ENCODE measurements around the gene SSH2.

Gene SSH2

GRCh38 chr17:29778956-29779811 is 150.8 kb downstream of the SSH2 start:
- Histone ChIP-seq H4K20me1 (ENCODE audit: insufficient read depth, low read length) (no peaks in the 10 kb centered on the region), H3K79me2 (ENCODE audit: low read length) (no peaks in the 10 kb centered on the region), H3K4me1 (ENCODE audit: low read length) (no peaks in the 10 kb centered on the region), H3K9ac (ENCODE audit: low read length) (no peak overlapping the region), H3K27me3 (replicated peaks; ENCODE audit: insufficient read depth, low read length) (no peaks in the 10 kb centered on the region), H2AFZ (ENCODE audit: low read length) (no peak overlapping the region), H3K4me2 (ENCODE audit: low read depth, low read length) (no peak overlapping the region), H3K36me3 (replicated peaks; ENCODE audit: insufficient read depth, low read length) (no peaks in the 10 kb centered on the region), H3K27ac (ENCODE audit: low read length) (no peak overlapping the region), H3K9me2 (replicated peaks; ENCODE audit: insufficient read depth, low read length) (no peaks in the 10 kb centered on the region), H3F3A (ENCODE audit: insufficient read depth, low read length) (no peaks in the 10 kb centered on the region), H3K4me3 (ENCODE audit: low read length) (no peak overlapping the region), H3K9me3 (replicated peaks; ENCODE audit: insufficient read depth, low read length) (no peaks in the 10 kb centered on the region)
- peak; percentile 59 for DNase-seq
- peak; percentile 74 for TF ChIP-seq CTCF (IDR thresholded peaks at IDR 0.05; ENCODE audit: low read length)
- TF ChIP-seq EZH2phosphoT487 (IDR thresholded peaks at IDR 0.05; ENCODE audit: low read length): no peak
- TF ChIP-seq EZH2 (optimal IDR thresholded peaks at IDR 0.05; ENCODE audit: low read depth, low read length): no peak

GRCh38 chr17:29777663-29778062 is 152.4 kb downstream of the SSH2 start:
- Histone ChIP-seq H3K9me3 (replicated peaks; ENCODE audit: insufficient read depth, low read length) (no peaks in the 10 kb centered on the region), H3K4me3 (ENCODE audit: low read length) (no peak overlapping the region), H3K27ac (ENCODE audit: low read length) (no peak overlapping the region), H3K4me2 (ENCODE audit: low read depth, low read length) (no peak overlapping the region), H3K79me2 (ENCODE audit: low read length) (no peaks in the 10 kb centered on the region), H3K36me3 (replicated peaks; ENCODE audit: insufficient read depth, low read length) (no peaks in the 10 kb centered on the region), H3K4me1 (ENCODE audit: low read length) (no peaks in the 10 kb centered on the region), H3F3A (ENCODE audit: insufficient read depth, low read length) (no peaks in the 10 kb centered on the region), H4K20me1 (ENCODE audit: insufficient read depth, low read length) (no peaks in the 10 kb centered on the region), H3K9me2 (replicated peaks; ENCODE audit: insufficient read depth, low read length) (no peaks in the 10 kb centered on the region), H3K9ac (ENCODE audit: low read length) (no peak overlapping the region), H3K27me3 (replicated peaks; ENCODE audit: insufficient read depth, low read length) (no peaks in the 10 kb centered on the region), H2AFZ (ENCODE audit: low read length) (no peak overlapping the region)
- DNase-seq: no peak
- TF ChIP-seq CTCF (IDR thresholded peaks at IDR 0.05; ENCODE audit: low read length) (no peak), EZH2phosphoT487 (IDR thresholded peaks at IDR 0.05; ENCODE audit: low read length) (no peak), EZH2 (optimal IDR thresholded peaks at IDR 0.05; ENCODE audit: low read depth, low read length) (no peak)

DNA sequence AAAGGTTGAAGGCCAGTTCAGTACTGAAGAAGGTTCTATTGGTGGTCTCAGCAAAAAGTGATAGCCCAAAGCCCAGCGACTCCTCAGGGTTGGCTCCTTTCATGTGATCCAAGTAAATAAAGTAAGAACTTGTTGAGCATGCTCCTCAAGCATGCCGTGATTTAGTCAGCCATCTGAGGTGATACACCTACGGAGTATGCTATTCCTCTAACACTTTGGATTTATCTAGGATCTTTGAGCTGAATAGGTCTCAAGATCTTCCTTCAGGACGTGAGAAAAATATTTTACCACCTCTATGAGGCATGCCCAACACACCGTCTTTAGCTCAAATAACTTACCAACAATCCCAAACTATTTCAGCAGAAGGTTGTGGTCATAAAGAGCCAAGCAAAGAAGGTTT is 154.0 kb downstream of the SSH2 start:
- Histone ChIP-seq H3K36me3 (replicated peaks; ENCODE audit: insufficient read depth, low read length) (no peaks in the 10 kb centered on the region), H3K4me2 (ENCODE audit: low read depth, low read length) (no peak overlapping the region), H3K4me3 (ENCODE audit: low read length) (no peak overlapping the region), H3K9ac (ENCODE audit: low read length) (no peak overlapping the region), H2AFZ (ENCODE audit: low read length) (no peak overlapping the region), H3K27ac (ENCODE audit: low read length) (no peak overlapping the region), H4K20me1 (ENCODE audit: insufficient read depth, low read length) (no peaks in the 10 kb centered on the region), H3K27me3 (replicated peaks; ENCODE audit: insufficient read depth, low read length) (no peaks in the 10 kb centered on the region), H3K4me1 (ENCODE audit: low read length) (no peaks in the 10 kb centered on the region), H3F3A (ENCODE audit: insufficient read depth, low read length) (no peaks in the 10 kb centered on the region), H3K9me2 (replicated peaks; ENCODE audit: insufficient read depth, low read length) (no peaks in the 10 kb centered on the region), H3K9me3 (replicated peaks; ENCODE audit: insufficient read depth, low read length) (no peaks in the 10 kb centered on the region), H3K79me2 (ENCODE audit: low read length) (no peaks in the 10 kb centered on the region)
- no peak for DNase-seq
- TF ChIP-seq EZH2 (optimal IDR thresholded peaks at IDR 0.05; ENCODE audit: low read depth, low read length) (no peak), CTCF (IDR thresholded peaks at IDR 0.05; ENCODE audit: low read length) (no peak), EZH2phosphoT487 (IDR thresholded peaks at IDR 0.05; ENCODE audit: low read length) (no peak)
